RWPE2 (cell line): ENCODE measurements around the gene PYCR2.
"Not testable (repeated sequence)": the region's sequence is repeated elsewhere in the genome, so short reads cannot be mapped to it uniquely, and the experiment has no call there.

ENCODE experiments used
- ATAC-seq: fragments of 200-7000 bp; cut with Tn5 transposase; 3 replicates; pipeline ENCODE4 v1.9.1; 2021; ENCODE audit warnings: low read depth
- DNase-seq: peaks from one replicate; pipeline ENCODE4 v3.0.0-alpha.2; 2020; ENCODE audit warnings: low spot score
- H3K27ac ChIP-seq: fragments of 450-650 bp; 2 replicates; pipeline ENCODE4 v1.5.1; 2017; ENCODE audit warnings: mild to moderate bottlenecking; ENCODE audit not compliant: poor library complexity, severe bottlenecking
- H3K27me3 ChIP-seq: fragments of 250-450 bp; sonication (Bioruptor Pico); 2 replicates; pipeline ENCODE4 v1.5.1; 2021; ENCODE audit warnings: mild to moderate bottlenecking, moderate library complexity; ENCODE audit not compliant: insufficient read depth, poor library complexity, severe bottlenecking
- H3K36me3 ChIP-seq: fragments of 250-450 bp; sonication (Bioruptor Pico); 2 replicates; pipeline ENCODE4 v1.5.1; 2020; ENCODE audit warnings: low read depth, mild to moderate bottlenecking, moderate library complexity
- H3K4me1 ChIP-seq: fragments of 250-450 bp; sonication (Bioruptor Pico); 2 replicates; pipeline ENCODE4 v1.5.1; 2021; ENCODE audit warnings: mild to moderate bottlenecking, moderate library complexity; ENCODE audit not compliant: insufficient read depth, poor library complexity, severe bottlenecking
- H3K4me3 ChIP-seq: fragments of 250-450 bp; sonication (Bioruptor Pico); 2 replicates; pipeline ENCODE4 v1.5.1; 2021; ENCODE audit warnings: mild to moderate bottlenecking, moderate library complexity; ENCODE audit not compliant: severe bottlenecking
- H3K9me3 ChIP-seq: fragments of 250-450 bp; sonication (Bioruptor Pico); 2 replicates; pipeline ENCODE4 v1.5.1; 2021; ENCODE audit warnings: mild to moderate bottlenecking, moderate library complexity; ENCODE audit not compliant: severe bottlenecking
- TF ChIP-seq, protein P1 (sequence below): fragments of 450-650 bp; IDR thresholded peaks from one replicate; pipeline ENCODE4 v1.5.1; 2017; ENCODE audit warnings: mild to moderate bottlenecking, moderate library complexity; ENCODE audit not compliant: poor library complexity, severe bottlenecking

Gene PYCR2

DNA sequence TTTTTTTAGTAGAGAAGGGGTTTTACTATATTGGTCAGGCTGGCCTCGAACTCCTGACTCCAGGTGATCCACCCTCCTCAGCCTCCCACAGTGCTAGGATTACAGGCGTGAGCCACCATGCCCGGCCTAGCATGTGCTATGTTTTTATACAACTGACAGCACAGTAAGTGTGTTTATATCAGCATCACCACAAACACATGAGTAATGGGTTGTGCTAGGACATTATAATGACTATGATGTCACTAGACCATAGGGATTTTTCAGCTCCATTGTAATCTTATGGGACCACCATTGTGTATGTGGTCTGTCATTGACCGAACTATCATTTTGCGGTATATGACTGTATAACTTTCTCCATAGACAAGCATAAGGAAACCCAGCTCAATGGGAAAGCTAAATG, 10.7 kb upstream of the PYCR2 start:
- no peaks in the 10 kb centered on the region for H3K4me1 ChIP-seq
- TF ChIP-seq, protein P1, sequence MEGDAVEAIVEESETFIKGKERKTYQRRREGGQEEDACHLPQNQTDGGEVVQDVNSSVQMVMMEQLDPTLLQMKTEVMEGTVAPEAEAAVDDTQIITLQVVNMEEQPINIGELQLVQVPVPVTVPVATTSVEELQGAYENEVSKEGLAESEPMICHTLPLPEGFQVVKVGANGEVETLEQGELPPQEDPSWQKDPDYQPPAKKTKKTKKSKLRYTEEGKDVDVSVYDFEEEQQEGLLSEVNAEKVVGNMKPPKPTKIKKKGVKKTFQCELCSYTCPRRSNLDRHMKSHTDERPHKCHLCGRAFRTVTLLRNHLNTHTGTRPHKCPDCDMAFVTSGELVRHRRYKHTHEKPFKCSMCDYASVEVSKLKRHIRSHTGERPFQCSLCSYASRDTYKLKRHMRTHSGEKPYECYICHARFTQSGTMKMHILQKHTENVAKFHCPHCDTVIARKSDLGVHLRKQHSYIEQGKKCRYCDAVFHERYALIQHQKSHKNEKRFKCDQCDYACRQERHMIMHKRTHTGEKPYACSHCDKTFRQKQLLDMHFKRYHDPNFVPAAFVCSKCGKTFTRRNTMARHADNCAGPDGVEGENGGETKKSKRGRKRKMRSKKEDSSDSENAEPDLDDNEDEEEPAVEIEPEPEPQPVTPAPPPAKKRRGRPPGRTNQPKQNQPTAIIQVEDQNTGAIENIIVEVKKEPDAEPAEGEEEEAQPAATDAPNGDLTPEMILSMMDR: no peak
- no peak for DNase-seq
- no peaks in the 10 kb centered on the region for H3K36me3 ChIP-seq
- no peak for ATAC-seq
- H3K4me3 ChIP-seq: no peak overlapping the region
- H3K27ac ChIP-seq: no peak overlapping the region
- H3K9me3 ChIP-seq: no peaks in the 10 kb centered on the region
- no peaks in the 10 kb centered on the region for H3K27me3 ChIP-seq

DNA sequence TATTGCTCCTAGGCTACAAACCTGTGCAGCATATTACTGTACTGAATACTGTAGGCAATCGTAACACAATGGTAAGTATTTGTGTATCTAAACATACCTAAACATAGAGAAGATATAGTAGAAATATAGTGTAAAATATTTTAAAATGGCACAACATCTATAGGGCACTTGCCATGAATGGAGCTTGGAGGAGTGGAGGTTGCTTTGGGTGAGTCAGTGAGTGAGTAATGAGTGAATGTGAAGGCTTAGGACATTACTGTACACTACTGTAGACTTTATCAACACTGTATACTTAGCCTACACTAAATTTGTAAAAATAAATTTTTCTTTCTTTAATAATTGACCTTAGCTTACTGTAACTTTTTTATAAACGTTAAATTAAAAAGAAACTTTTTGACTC, 9.0 kb upstream of the PYCR2 start:
- no peak for DNase-seq
- H3K27ac ChIP-seq: no peak overlapping the region

DNA sequence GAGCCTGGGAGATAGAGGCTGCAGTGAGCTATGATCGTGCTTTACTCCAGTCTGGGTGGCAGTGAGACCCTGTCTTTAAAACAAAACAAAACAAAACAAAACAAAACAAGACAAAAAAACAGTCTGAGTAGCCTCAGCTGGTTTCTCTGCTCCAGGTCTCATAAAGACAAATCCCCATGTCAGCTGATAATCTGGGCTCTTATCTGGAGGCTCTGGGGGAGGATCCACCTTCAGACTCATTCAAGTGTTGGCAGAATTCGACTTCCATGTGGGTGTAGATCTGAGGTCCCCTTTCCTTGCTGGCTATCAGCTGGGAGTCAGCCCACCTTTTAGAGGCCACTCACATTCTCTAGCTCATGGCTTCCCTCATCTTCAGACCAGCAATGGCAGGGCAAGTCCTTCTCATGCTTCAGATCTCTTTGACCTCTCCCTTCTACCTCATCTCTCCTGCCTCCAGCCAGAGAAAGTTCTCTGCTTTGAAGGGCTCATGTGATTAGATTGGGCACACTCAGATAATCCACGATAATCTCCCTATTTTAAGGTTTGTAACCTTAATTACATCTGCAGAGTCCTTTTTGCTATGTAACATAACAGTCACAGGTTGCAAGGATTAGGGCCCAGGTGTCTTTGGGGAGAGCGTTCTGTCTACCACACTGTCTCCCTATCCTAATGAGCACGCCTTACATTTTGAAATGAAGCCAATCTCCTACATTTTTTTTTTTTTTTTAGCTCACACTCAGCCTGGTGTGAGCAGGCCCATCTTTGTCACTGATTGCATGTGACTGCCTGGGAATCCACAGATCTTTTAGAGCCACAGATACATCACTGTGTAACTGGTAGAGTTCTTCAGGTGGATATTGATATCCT, 7.5 kb upstream of the PYCR2 start:
- no peaks in the 10 kb centered on the region for H3K36me3 ChIP-seq
- H3K27me3 ChIP-seq: no peaks in the 10 kb centered on the region
- DNase-seq (no peak), ATAC-seq (no peak)
- no peak overlapping the region for H3K4me3 ChIP-seq
- no peak overlapping the region for H3K27ac ChIP-seq
- no peaks in the 10 kb centered on the region for H3K4me1 ChIP-seq
- no peaks in the 10 kb centered on the region for H3K9me3 ChIP-seq
- TF ChIP-seq, protein P1: no peak

More for the DNA sequence above, 9.0 kb upstream of the PYCR2 start:
- no peaks in the 10 kb centered on the region for H3K27me3 ChIP-seq
- no peaks in the 10 kb centered on the region for H3K4me1 ChIP-seq
- H3K36me3 ChIP-seq: no peaks in the 10 kb centered on the region
- no peaks in the 10 kb centered on the region for H3K9me3 ChIP-seq
- ATAC-seq: peak; percentile 91
- TF ChIP-seq, protein P1: no peak
- no peak overlapping the region for H3K4me3 ChIP-seq

DNA sequence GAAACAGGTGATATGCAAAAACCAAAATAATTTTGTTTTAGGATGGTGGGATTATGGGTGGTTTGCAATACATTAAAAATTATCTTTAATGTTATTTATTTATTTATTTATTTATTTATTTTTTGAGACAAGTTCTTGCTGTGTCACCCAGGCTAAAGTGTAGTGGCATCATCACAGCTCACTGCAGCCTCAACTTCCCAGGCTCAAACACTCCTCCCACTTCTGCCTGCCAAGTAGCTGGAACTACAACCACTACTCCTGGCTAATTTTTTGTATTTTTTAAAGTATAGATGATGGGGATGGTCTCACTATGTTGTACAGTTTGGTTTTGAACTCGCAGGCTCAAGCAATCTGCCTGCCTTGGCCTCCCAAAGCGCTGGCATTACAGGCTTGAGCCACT, 6.5 kb upstream of the PYCR2 start:
- Histone ChIP-seq H3K4me3 (no peak overlapping the region), H3K4me1 (no peaks in the 10 kb centered on the region), H3K27me3 (no peaks in the 10 kb centered on the region), H3K36me3 (no peaks in the 10 kb centered on the region), H3K9me3 (no peaks in the 10 kb centered on the region), H3K27ac (no peak overlapping the region)
- TF ChIP-seq, protein P1: no peak
- DNase-seq (no peak), ATAC-seq (no peak)

DNA sequence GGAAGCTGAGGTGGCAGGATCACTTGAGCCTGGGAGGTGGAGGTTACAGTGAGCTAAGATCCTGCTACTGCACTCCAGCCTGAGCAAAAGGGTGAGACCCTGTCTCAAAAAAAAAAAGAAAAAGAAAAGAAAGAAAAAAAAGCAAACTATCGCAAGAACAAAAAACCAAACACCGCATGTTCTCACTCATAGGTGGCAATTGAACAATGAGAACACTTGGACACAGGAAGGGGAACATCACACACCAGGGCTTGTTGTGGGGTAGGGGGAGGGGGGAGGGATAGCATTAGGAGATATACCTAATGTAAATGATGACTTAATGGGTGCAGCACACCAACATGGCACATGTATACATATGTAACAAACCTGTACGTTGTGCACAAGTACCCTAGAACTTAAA, 5.4 kb upstream of the PYCR2 start:
- H3K36me3 ChIP-seq, H3K4me1 ChIP-seq, H3K27me3 ChIP-seq, ATAC-seq, H3K27ac ChIP-seq, DNase-seq, H3K4me3 ChIP-seq, H3K9me3 ChIP-seq: not testable (repeated sequence)
